Fibroblast of peridontal ligament (primary cell): ENCODE data around the gene DDX17.

Experiments used
- DNase-seq: peaks from one replicate; pipeline ENCODE4 v3.0.0-alpha.2; 2010; ENCODE audit errors: extremely low read depth

DDX17 gene

DNA sequence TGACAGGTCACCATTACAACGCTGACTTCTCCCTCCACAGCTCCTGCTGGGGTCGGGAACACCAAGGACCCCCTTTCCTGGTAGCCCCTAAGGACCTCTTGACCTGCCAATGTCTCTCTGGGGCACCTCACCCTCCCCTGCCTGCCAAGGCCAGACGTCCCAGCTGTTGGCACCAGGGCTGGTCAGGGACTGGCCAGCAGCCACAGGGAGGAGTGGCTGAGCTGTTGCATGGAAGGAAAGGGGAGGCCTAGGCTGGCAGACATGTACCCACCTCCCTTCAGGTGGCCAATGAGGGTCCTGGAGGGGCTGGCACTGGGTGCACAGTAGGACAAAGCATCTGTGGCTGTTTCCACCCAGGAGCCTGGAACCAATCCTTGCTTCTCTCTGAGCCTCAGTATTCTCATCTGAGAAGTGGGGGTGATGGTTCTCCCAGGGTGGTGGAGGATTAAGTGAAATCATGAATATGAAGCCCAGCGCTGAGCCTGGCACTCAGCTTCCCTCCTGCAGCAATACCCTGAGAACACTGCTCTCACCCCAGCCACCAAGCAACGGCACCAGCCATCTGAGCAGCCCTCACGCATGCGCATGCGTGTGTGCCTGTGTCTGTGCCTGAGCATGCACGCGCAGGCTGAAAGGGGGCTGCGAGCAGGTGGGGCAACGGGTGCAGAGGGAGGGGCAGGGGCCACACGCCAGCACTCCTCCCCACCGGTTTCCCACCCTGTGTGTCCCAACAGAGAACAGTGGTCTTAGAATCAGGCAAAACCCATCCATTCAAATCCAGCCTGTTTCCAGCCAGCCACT is 57.0 kb downstream of the DDX17 start:
- DNase-seq = no peak

GRCh38 chr22:38446018-38446601 is 60.0 kb downstream of the DDX17 start:
- no peak for DNase-seq

GRCh38 chr22:38444783-38445182 is 61.3 kb downstream of the DDX17 start:
- DNase-seq = no peak

- DNase-seq = no peak
Measured at GRCh38 chr22:38443628-38444521, 62.2 kb downstream of the DDX17 start.

DNA sequence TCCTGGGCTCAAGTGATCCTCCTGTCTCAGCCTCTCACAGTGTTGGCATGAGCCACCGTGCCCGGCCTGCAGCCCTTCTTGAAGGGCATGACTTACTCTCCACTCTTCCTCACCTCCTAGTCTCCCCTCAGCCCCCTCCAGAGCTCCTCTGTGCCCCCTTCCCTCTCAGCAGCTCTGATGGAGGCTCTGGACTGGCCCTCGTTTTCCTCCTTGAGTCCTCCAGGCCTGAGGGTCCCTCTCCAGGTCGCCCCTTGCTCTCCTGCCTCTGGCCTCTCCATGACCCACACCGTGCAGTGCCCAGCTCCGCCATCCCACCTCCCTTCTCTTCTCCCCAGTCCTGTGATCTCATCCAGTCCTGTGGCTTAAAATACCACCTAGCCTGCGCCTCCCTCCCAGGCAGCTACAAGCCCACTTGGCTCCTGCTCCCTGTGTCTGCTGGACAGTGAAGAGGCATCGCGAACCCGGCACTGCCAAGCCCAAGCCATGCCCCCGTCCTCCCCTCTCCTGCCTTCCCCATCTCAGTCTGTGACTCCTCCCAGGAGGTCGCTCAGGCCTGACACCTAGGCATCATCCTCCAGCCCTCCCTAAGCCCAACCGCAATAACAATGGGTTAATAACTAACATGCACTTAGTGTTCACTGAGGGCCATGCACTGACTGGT is 63.0 kb downstream of the DDX17 start:
- DNase-seq = no peak

DNA sequence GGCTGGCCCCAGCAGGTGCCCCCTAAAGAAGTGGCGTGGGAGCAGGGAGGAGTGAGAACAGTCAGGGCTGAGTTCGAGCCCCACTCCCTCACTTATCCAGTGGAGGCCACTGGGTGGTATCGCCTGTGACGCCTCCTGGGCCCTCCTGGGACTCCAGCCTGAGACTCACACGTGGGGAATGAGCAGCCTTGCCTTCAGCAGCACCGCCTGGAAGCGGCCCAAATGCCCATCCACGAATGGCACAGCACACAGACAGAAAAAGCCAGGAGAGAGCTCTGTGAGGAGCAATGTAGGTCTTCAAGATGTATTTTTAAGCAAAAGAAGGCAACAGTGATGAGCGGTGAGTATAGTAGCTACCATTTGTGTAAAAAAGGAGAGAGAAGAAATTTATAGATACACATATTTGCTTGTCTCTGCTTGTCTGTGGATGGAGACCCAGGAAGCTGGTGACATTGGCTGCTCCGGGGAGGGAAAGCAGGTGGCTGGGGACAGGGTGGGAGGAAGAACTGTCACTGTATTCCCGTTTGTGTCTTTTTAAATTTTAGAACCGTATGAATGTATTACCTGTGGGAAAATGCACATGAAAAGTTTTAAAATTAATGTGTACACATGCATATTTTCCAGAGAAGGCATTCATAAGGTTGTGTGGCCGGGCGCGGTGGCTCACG is 64.4 kb downstream of the DDX17 start:
- DNase-seq = no peak

DNA sequence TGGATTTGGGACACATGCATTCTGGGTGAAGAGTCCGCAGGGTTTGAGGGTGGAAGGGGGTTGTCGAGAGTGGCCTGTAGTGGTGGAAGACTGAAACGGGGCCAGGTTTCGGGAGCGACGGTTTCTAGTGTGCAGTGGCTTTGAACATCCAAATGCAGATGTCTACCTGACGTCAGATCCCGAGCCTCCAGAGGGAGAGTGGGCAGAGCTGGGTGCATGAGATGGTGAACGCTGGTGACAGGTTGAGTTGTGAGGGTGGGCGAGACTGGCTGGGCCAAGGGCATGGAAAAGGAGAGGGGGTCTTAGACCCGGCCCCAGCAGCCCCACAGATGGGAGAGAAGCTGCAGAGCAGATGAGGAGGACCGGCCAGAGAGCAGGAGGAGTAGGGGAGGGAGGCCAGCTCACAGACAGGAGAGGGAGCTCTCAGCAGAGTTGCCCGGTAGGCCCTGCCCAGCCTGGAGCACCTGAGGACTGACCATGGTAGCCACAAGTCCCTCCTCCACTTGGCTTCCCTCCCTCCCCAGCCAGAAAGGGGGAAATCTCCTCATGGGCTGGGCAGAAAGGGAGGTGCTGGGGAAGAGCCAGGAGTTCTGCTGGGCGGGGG is 65.3 kb downstream of the DDX17 start:
- DNase-seq = no peak

DNA sequence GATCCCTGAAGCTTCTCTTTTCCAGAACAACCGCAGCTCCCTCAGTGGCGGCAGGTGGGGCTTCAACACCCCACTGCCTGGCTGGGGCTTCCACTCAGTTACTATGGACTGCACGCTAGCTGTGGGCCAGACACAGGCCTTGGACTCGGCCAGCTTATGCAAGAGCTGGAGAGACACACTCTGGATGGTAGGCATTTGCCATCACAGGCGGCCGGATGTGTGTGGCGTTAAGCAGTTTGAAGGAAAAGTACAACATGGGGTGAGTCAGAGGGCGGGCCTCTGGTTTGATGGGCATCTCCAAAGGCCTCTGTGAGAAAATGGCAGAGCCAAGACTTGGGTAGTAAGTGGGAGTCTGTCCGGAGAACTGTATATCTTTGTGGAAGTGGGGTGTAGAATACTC is 68.7 kb downstream of the DDX17 start:
- DNase-seq = no peak

- no peak for DNase-seq
Measured at GRCh38 chr22:38436629-38437395, 69.3 kb downstream of the DDX17 start.

DNA sequence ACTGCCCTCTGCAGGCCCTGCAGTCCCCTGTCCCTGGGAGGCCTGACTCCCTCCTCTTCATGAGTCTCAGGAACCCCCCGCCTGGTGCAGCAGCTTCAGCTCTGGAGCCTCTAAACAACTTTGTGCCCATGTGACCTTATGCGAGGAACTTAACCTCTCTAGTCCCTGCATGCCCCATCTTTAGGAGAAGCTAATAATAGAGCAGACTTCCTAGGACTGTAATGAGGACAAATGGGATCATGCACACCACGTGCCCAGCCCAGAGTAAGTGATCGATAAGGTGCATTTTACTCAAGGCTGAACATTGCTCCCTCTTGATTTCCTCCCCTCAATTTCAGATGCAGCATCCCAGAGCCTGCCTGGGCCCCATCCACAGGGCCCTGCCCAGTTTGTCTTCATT is 70.1 kb downstream of the DDX17 start:
- DNase-seq = no peak

GRCh38 chr22:38435010-38435409 is 71.1 kb downstream of the DDX17 start:
- DNase-seq = no peak

- no peak for DNase-seq
Measured at GRCh38 chr22:38433871-38434270, 72.2 kb downstream of the DDX17 start.
